ENCODE results near the gene RPL3.

Gene RPL3

GRCh38 chr22:39301108-39301507 lies 18.3 kb downstream of the RPL3 start:
- no peak for DNase-seq

DNA sequence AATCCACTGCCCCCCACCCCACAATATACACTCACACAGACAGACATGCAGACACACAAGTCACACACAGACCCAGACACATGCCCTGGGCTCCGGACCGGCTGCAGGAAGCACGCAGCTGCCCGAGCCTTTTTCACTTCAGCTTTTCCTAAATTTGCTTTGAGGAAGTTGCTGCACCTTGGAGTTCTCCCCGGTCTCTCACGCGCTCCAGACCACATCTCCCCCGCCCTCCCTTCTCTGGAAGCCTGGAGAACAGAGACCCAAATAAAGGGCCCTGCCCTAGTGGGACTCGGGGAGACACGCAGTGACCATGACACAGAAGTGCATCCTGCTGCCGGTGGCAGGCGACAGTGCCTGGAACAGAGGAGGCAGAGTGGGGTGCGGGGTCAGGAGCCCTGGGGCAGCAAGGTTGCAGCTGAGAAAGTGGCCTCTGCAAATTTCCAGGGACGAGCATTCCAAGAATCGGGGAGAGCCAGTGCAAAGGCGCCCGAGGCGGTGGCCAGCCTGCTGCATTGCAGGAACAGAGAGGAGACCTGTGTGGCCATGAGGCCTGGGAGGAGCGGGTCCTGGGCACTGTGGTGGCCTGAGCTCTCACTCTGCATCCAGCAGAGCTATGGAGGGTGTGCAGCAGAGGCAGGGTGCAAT lies 19.1 kb downstream of the RPL3 start:
- peak in 24 of 56 donors; percentile 9 to 64 (median 26) for DNase-seq

DNA sequence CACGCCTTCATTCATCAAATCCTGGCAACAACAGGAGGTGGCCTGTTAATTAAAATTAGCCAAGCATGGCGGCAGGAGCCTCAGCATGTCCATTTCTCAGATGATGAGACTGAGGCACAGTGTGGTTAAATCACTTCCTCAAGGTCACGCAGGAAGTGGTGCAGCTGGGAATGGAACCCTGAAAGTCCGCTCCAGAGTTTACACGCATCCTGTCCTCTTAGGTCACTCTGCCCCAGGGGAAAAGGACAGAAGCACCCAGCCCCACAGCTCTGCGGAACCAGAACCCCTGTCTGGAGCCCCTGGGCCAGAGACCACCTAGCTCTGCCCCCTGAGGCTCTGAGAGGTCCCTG lies 19.6 kb downstream of the RPL3 start:
- DNase-seq: peak in 2 of 56 donors; percentile 22 to 47

DNA sequence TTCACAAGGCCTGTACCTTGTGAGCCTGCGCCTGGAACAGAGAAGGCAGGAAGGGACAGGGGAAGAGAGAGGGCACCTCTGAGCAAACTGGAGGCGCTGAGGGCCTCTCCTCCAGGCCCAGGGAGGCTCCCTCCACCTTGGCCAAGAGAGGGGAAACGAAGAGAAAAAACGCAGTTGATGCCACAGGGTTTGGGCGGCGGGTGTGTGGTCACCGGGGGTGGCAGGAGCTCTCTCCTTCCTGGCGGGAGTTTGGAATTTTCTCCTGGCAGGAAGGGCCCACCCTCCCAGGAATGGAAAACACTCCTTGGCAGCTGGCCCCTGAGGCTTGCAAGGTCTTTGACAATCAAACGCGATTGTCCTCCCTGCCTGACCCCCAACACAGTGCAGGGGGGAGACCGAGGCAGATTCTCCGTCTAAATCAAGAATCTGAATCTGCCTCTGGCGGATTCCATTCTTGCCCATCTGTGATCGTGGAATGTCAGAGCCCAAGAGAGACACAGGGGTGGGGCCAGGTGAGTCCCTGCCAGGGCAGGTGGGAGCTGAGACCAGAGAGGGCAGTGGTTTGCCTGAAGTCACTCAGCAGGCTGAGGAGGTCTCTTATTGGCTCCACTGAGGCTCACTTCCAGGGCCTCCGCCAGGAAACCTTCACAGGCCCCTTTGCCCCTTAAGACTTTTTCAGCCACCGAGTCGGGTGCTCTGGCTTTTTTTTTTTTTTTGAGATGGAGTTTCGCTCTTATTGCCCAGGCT lies 21.0 kb downstream of the RPL3 start:
- no peak for DNase-seq

DNA sequence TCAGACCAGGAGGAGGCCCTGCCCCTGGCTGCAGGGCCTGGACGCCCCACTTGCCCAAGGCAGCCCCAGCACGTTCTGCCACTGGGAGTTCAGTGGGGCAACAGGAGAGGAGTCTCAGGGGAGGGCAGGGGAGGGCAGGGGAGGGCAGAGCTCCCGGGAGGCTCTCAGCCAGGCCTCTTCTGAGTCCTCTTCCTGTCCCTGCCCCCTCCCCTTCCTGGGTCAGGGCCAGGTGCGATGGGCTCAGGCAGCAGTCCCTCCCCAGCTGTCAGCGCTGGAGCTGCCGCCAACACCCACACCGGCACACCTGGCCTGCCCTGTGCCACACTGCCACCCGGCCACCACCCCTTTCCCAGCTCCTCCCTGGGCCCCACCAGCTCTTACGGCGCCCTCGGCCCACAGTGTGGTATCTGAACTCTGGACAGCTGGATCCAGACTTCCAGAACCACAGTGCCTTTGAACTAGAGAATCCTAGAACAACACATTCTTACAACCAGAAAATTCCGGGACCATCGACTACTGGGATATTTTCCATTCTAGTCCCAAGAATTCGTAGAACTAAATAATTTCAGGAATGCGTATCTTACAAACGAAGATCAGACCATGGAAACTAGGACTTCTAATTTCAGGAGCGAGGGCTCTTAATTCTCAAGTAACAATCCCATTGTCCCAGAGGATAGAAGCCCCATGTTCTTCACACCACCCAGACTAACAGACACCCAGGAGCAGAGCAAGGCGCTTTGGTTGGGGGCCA lies 21.8 kb downstream of the RPL3 start:
- DNase-seq: no peak

GRCh38 chr22:39296981-39297489 lies 22.4 kb downstream of the RPL3 start:
- no peak for DNase-seq

GRCh38 chr22:39296535-39296934 lies 22.9 kb downstream of the RPL3 start:
- DNase-seq: no peak

DNA sequence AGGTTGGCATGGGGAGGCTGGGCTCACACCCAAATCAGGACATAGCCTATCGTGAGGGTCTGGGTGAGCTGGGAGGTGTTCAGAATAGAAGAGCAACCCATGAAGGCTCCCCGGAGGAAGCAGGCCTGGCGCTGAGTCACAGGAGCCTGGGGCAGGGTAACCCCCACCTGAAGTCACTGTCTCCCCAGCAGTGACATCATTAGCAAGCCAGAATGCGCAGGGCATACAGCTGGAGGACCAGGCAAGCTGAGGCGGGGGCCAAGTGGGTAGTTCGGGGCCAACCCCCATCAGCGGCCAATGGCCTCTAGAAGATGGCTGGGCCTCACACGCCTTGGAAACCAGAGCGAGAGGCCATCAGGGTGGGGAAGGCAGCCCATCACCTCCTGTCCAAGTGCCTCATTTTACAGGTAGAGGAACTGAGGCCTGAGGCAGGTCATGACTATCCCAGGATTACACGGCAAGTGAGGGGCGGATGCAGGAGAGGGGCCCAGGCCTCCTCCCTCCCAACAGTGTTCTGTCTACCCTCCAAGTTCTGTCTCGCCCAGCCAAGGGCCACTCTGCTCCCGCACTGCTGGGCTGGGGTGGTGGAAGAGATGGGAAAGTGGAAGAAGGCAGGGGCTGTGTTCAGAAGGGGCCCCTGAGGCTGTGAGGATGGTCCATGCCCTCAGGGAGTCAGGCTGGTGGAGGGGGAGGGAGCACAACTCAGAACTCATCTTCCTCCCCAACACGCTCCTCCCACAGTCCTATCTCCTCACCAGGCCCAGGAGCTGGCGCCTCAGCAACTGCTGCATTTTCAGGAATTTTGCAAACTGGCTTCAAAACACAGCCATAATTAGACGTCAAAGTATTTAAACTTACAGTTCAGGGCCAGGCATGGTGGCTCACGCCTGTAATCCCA lies 24.6 kb downstream of the RPL3 start:
- DNase-seq: no peak

GRCh38 chr22:39293766-39294368 lies 25.6 kb downstream of the RPL3 start:
- DNase-seq: no peak

DNA sequence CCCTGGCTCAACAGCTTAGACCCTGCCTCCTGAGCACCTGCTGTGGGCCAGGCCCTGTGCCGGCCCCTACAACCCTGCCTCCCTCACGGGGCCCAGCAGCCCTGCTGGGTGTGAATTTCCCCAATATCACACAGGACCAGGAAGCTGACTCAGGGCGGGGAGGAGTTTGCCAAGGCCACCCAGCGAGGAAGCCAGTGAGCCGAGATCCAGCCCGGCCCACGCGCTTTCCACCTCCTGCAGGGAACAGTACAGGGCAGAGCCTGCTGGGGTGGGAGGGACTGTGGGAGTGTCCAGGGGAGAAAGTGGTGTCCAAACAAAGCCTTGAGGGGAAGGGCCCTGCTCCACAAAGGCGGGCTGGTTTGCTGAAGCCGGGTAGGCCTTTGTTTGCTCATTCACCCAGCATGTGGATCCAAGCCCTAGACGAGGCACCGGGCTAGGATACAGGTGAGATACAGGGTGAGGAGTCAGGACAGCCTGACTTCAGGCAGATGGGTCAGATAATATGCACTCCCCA lies 26.8 kb downstream of the RPL3 start:
- peak in 29 of 56 donors; percentile 13 to 65 (median 30) for DNase-seq

DNA sequence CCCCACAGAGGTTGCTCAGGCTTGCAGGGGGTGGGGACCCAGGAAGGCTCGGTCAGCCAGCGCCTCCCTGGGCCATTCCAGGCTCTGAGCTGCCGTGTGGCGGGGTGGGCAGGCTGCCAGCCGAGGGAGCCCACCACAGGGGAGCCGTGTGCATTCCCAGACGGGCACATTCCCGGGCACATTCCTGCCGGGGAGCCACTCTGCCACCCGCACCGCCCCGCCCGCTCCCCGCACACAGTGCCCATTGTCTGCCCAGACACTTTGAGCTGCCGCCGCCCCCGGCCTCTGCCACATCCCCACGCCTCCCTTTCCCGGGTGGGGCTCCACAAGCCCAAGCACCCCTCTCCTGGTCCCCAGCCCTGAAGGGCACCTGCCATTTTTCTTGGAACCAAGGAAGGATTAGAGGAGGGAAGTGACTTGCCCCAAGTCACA lies 27.4 kb downstream of the RPL3 start:
- DNase-seq: no peak

DNA sequence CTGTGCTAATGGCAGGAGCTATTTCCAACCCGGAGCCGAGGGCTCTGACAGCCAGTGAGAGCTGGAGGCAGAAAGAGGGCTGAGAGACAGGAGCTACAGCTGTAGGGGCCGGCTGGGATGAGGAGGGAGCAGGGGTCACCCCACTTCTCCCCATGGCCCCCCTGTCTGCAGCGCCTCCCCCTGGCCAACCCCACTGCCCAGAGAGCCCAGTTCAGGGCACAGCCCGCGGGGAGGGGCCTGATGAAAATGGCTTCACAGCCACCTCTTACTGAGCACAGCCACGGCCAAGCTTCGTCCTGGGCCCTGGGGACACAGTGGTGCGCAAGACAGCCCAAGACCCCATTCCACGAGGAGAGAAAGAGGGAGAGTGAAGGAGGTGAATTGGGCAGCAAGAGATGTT lies 27.9 kb downstream of the RPL3 start:
- DNase-seq: no peak

- peak in 1 of 56 donors; percentile 16 for DNase-seq
Measured at GRCh38 chr22:39290724-39291161, 28.7 kb downstream of the RPL3 start.

GRCh38 chr22:39289975-39290720 lies 29.3 kb downstream of the RPL3 start:
- no peak for DNase-seq

DNA sequence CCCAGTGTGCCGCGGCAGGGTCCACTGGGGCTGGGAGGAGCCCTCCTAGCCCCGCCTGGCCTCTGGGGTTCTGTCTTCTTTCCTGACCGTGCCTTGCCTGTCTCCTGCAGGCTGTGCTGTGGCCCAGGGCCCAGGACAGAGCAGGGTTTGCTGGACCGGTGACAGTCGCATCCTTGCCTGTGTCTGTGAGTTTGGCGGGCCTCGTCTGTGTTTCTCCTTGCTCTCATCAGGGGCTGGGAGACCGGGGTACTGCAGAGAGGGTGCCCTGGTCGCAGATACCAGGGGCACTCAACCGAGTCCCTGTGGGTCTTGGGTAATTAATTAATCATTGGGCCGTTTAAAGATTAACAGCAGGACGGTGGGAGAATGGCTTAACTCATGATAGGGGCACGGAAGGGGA lies 29.9 kb downstream of the RPL3 start:
- DNase-seq: no peak

- DNase-seq: no peak
Measured at GRCh38 chr22:39288135-39288898, 31.1 kb downstream of the RPL3 start.

- peak in 11 of 56 donors; percentile 13 to 53 (median 21) for DNase-seq
Measured at GRCh38 chr22:39287076-39287725, 32.2 kb downstream of the RPL3 start.

GRCh38 chr22:39284983-39285382 lies 34.4 kb downstream of the RPL3 start:
- no peak for DNase-seq

Data from nucleus accumbens (tissue), 56 donors.